ENCODE results near the gene AKR1B1.

DNA sequence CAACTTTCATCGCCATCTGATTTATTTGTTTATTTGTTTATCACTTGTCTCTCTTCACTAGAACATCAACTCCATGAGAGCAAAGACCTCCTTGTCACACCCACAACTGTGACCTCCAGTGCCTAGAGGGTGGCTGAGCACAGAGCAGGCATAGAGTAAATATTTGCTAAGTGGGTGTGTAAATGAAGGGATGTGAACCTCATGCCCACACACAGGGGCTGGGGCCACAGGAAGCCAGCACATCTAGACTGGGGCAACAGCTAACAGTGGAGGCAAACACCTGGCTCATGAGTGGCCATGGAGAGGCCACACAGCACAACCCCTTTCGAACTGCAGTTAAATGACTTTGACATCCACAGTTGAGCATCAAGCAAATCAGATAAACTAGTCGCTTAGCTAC is 39.8 kb downstream of the AKR1B1 start:
- TF ChIP-seq, protein P1, sequence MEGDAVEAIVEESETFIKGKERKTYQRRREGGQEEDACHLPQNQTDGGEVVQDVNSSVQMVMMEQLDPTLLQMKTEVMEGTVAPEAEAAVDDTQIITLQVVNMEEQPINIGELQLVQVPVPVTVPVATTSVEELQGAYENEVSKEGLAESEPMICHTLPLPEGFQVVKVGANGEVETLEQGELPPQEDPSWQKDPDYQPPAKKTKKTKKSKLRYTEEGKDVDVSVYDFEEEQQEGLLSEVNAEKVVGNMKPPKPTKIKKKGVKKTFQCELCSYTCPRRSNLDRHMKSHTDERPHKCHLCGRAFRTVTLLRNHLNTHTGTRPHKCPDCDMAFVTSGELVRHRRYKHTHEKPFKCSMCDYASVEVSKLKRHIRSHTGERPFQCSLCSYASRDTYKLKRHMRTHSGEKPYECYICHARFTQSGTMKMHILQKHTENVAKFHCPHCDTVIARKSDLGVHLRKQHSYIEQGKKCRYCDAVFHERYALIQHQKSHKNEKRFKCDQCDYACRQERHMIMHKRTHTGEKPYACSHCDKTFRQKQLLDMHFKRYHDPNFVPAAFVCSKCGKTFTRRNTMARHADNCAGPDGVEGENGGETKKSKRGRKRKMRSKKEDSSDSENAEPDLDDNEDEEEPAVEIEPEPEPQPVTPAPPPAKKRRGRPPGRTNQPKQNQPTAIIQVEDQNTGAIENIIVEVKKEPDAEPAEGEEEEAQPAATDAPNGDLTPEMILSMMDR (IDR thresholded peaks at IDR 0.05), result no peak
- no peak for TF ChIP-seq POLR2A (IDR thresholded peaks at IDR 0.05)
